RWPE1 (cell line): ENCODE data around the gene RADIL.
"Not testable (repeated sequence)": the region's sequence is repeated elsewhere in the genome, so short reads cannot be mapped to it uniquely, and the experiment has no call there.

Experiments
- CTCF ChIA-PET: fragments of 350-600 bp; sonication (Branson Sonifier 250); formaldehyde crosslinking; extraction: SDS; loops from one replicate; lab custom pipeline; 2021; lab: Yijun Ruan, JAX
- POLR2A ChIA-PET: fragments of 400-600 bp; formaldehyde crosslinking; extraction: SDS; loops from one replicate; lab custom pipeline; 2020; ENCODE audit warnings: antibody characterized with exemption; ENCODE audit not compliant: low non-redundant PET; lab: Yijun Ruan, JAX
- DNase-seq: peaks from one replicate; pipeline ENCODE4 v3.0.0; 2012; ENCODE audit warnings: low spot score
- H3K27ac ChIP-seq: fragments of 450-650 bp; 2 replicates; pipeline ENCODE4 v1.5.1; 2017
- CTCF ChIP-seq: fragments of 450-650 bp; conservative IDR thresholded peaks from 2 replicates; pipeline ENCODE4 v1.5.1; 2017; ENCODE audit warnings: low read depth, mild to moderate bottlenecking

Gene RADIL

GRCh38 chr7:4893929-4894475, 10.5 kb upstream of the RADIL start:
- CTCF ChIA-PET = no interaction called here
- no peak for DNase-seq
- TF ChIP-seq CTCF = no peak
- POLR2A ChIA-PET = no interaction called here
- H3K27ac ChIP-seq = no peak overlapping the region

- POLR2A ChIA-PET, DNase-seq, H3K27ac ChIP-seq: not testable (repeated sequence)
- CTCF ChIA-PET = interaction anchor here (0.7 kb wide), 1 partner anchor 9 kb away, joined by 4 read pairs; no protein-coding TSS in a partner anchor
Measured at GRCh38 chr7:4893188-4893587, 9.7 kb upstream of the RADIL start.

GRCh38 chr7:4891522-4891921, 8.0 kb upstream of the RADIL start:
- H3K27ac ChIP-seq, DNase-seq, CTCF ChIA-PET, POLR2A ChIA-PET: not testable (repeated sequence)

GRCh38 chr7:4889682-4890081, 6.2 kb upstream of the RADIL start:
- no peak for DNase-seq
- no peak for TF ChIP-seq CTCF
- no peak overlapping the region for H3K27ac ChIP-seq
- POLR2A ChIA-PET = no interaction called here
- CTCF ChIA-PET = interaction anchor here (1.1 kb wide), 1 partner anchor 49 kb away, joined by 4 read pairs; no protein-coding TSS in a partner anchor

GRCh38 chr7:4888161-4888560, 4.6 kb upstream of the RADIL start:
- DNase-seq = no peak
- no peak overlapping the region for H3K27ac ChIP-seq
- ChIA-PET CTCF (interaction anchor here (0.6 to 0.7 kb wide), 3 partner anchors 54 to 109 kb away, joined by 3 to 4 read pairs (median 4); no protein-coding TSS in a partner anchor), POLR2A (no interaction called here)
- no peak for TF ChIP-seq CTCF

GRCh38 chr7:4886671-4887070, 3.2 kb upstream of the RADIL start:
- POLR2A ChIA-PET = no interaction called here
- TF ChIP-seq CTCF = no peak
- CTCF ChIA-PET = no interaction called here
- DNase-seq = no peak
- H3K27ac ChIP-seq = no peak overlapping the region

GRCh38 chr7:4885317-4885807, 1.8 kb upstream of the RADIL start:
- CTCF ChIA-PET = interaction anchor here (0.6 kb wide), 2 partner anchors 13 to 20 kb away, joined by 3 read pairs; no protein-coding TSS in a partner anchor
- H3K27ac ChIP-seq = no peak overlapping the region
- no peak for DNase-seq
- POLR2A ChIA-PET = no interaction called here
- no peak for TF ChIP-seq CTCF
